Neutrophil (primary cell): ENCODE results near the gene XPNPEP1.
A peak's percentile ranks its signal among the peaks of the same experiment; 100 is the strongest.

Experiments used
- H3K27ac ChIP-seq: fragments of 200-600 bp; sonication (generic); 2 replicates; pipeline ENCODE4 v1.5.1; 2016; ENCODE audit warnings: mild to moderate bottlenecking, moderate library complexity
- H3K27me3 ChIP-seq: fragments of 200-600 bp; sonication (generic); 2 replicates; pipeline ENCODE4 v1.6.0; 2016; ENCODE audit warnings: mild to moderate bottlenecking
- H3K36me3 ChIP-seq: fragments of 200-600 bp; sonication (generic); 2 replicates; pipeline ENCODE4 v1.5.1; 2017
- H3K4me1 ChIP-seq, 2 experiments: fragments of 200-600 bp in 1 of 2; sonication (generic) in 1 of 2; 1 replicate in 1 of 2; 2 replicates in 1 of 2; pipeline versions ENCODE4 v1.5.1 to v1.6.1; 2013 to 2016; ENCODE audit warnings: low read depth in 1 of 2, low read length in 1 of 2, mild to moderate bottlenecking in 1 of 2, moderate library complexity in 1 of 2; ENCODE audit not compliant: control insufficient read depth in 1 of 2, insufficient read depth in 1 of 2
- H3K4me3 ChIP-seq, 2 experiments: fragments of 200-600 bp in 1 of 2; sonication (generic) in 1 of 2; 1 replicate in 1 of 2; 2 replicates in 1 of 2; pipeline ENCODE4 v1.5.1; 2013 to 2016; ENCODE audit warnings: low read depth in 1 of 2, low read length in 1 of 2, mild to moderate bottlenecking in 1 of 2, moderate library complexity in 1 of 2
- H3K9me3 ChIP-seq: fragments of 200-600 bp; sonication (generic); 2 replicates; pipeline ENCODE4 v1.5.1; 2016
- TF ChIP-seq, protein P1 (sequence below): fragments of 200-600 bp; sonication (generic); IDR thresholded peaks from 2 replicates; pipeline ENCODE4 v1.5.1; 2016; ENCODE audit warnings: antibody characterized with exemption

Gene XPNPEP1

DNA sequence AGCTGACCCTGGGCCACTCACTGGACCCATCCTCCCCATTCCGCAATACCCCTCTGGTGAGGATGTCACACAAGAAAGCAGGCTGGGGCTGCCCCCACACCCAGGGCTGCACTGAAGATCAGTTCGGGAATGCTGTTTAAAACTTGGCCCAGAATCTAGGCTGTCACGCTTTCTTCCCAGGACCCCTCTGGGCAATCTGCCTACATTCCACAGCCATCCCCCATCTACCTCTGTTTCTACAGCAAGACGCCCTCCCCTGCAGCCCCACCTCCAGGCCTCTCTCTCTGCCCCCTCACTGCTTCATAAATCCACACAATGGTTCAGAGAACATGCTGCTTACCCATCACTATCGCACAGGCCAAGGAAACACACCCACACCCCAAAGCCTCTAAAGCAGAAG lies 36.1 kb downstream of the XPNPEP1 start:
- no peak overlapping the region for H3K27ac ChIP-seq
- no peaks in the 10 kb centered on the region for H3K9me3 ChIP-seq
- no peak overlapping the region for H3K4me3 ChIP-seq
- TF ChIP-seq, protein P1, sequence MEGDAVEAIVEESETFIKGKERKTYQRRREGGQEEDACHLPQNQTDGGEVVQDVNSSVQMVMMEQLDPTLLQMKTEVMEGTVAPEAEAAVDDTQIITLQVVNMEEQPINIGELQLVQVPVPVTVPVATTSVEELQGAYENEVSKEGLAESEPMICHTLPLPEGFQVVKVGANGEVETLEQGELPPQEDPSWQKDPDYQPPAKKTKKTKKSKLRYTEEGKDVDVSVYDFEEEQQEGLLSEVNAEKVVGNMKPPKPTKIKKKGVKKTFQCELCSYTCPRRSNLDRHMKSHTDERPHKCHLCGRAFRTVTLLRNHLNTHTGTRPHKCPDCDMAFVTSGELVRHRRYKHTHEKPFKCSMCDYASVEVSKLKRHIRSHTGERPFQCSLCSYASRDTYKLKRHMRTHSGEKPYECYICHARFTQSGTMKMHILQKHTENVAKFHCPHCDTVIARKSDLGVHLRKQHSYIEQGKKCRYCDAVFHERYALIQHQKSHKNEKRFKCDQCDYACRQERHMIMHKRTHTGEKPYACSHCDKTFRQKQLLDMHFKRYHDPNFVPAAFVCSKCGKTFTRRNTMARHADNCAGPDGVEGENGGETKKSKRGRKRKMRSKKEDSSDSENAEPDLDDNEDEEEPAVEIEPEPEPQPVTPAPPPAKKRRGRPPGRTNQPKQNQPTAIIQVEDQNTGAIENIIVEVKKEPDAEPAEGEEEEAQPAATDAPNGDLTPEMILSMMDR = no peak
- H3K4me1 ChIP-seq = no peaks in the 10 kb centered on the region
- no peaks in the 10 kb centered on the region for H3K27me3 ChIP-seq
- H3K36me3 ChIP-seq = peaks cover 31% of the 10 kb centered on the region

- Histone ChIP-seq H3K9me3 (no peaks in the 10 kb centered on the region), H3K27ac (no peak overlapping the region), H3K4me1 (no peaks in the 10 kb centered on the region), H3K4me3 (no peak overlapping the region), H3K36me3 (peaks cover 36% of the 10 kb centered on the region), H3K27me3 (no peaks in the 10 kb centered on the region)
- TF ChIP-seq, protein P1 = no peak
Measured at GRCh38 chr10:109886781-109887140, 36.5 kb downstream of the XPNPEP1 start.

GRCh38 chr10:109886037-109886780 lies 37.1 kb downstream of the XPNPEP1 start:
- Histone ChIP-seq H3K9me3 (no peaks in the 10 kb centered on the region), H3K27ac (no peak overlapping the region), H3K36me3 (peaks cover 41% of the 10 kb centered on the region), H3K4me3 (no peak overlapping the region), H3K27me3 (no peaks in the 10 kb centered on the region), H3K4me1 (no peaks in the 10 kb centered on the region)
- TF ChIP-seq, protein P1 = no peak

DNA sequence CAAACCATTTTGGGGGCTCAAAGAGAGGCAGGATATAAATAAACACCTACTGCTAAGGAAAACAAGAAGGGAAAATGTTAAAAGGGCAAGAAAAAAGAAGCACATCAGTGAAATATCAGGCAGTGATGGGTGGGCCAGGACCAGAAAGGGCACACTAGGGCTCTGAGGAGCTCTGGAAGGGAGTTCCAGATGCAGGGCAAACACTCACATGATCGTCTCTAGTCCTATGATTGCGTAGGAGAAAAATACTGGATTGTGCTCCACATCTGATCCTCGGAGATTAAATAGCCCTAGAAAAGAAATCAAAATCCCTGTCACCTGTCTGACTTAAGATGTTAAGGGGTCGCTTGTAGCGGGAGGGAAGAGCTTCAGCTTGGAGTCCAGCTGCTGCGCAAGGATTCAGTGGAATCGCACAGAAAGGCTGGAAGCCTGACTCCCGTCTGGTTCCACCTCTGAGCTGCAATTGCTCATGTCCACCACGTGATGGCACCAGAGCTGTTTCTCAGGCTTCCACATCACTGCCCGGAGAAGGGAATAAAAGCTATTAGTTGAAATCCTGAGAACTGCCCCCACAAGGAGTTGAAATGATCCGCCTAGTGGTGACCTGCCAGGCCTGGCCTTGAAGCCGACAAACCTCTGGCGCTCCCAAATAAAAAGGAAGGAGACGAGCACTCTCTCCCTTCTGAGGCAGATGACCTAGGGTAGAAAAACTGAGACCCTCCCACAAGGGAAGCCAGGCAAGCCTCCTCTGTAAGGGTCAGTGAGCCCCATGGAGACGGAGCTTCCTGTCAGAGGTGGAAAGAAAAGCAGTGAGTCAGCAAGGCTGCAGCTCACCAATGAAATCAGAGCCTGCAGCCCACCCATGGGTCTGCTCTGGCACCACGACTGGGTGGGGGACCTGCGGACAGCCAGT lies 39.2 kb downstream of the XPNPEP1 start:
- peaks cover 53% of the 10 kb centered on the region for H3K36me3 ChIP-seq
- TF ChIP-seq, protein P1 = peak; percentile 82
- H3K4me3 ChIP-seq = no peak overlapping the region
- H3K4me1 ChIP-seq = no peaks in the 10 kb centered on the region
- H3K27me3 ChIP-seq = no peaks in the 10 kb centered on the region
- no peak overlapping the region for H3K27ac ChIP-seq
- no peaks in the 10 kb centered on the region for H3K9me3 ChIP-seq

DNA sequence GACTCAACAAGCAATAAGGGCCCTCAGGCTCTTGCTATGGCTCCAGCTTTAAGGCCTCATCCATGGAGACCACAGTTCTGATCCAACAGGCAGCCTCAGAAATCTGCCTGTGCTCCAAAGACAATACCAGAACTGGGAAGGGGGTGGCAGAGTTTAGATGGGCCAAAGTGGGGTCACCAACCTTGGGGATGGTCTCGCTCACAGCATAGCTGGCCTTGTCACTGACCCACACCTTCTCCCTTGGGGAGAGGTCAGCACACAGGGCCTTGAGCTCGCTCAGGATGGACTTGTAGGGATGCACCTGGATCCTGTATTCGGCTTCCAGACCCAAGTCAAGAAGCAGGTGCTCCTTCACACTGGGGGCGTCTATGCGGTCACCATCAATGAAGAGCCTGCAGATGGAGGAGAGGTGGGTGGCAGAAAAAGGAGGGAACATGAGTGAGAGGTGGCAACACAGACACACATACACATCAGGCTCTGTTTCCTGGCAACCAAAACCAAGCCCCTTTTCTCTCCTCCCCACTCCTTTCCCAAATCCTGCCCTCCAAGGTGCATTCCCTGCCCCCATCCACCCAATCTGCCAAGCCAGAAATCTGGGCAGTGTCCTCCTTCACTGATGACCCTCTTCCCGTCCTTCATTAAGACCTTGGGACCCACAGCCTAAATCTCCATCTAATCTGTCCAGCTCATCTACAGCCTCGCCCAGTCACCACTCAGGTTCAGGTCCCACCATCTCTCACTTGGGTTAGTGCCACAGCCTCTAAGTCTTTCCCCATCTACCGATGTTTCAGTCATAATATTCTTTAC lies 40.9 kb downstream of the XPNPEP1 start:
- peaks cover 43% of the 10 kb centered on the region for H3K36me3 ChIP-seq

More for the DNA sequence above, 40.9 kb downstream of the XPNPEP1 start:
- no peak overlapping the region for H3K4me3 ChIP-seq
- no peaks in the 10 kb centered on the region for H3K27me3 ChIP-seq
- no peaks in the 10 kb centered on the region for H3K4me1 ChIP-seq
- H3K27ac ChIP-seq = no peak overlapping the region
- H3K9me3 ChIP-seq = no peaks in the 10 kb centered on the region
- TF ChIP-seq, protein P1 = no peak
